GM20431 (cell line): Measurements from ENCODE around the gene NFIC.

Experiments used
- in situ Hi-C: fragments of 300-500 bp; cut with MseI, MboI; formaldehyde crosslinking; loops from one replicate; pipeline ENCODE4 v1.15.0; 2020; ENCODE audit warnings: low sequenced_read_pairs; ENCODE audit not compliant: unreplicated experiment

The NFIC gene

DNA sequence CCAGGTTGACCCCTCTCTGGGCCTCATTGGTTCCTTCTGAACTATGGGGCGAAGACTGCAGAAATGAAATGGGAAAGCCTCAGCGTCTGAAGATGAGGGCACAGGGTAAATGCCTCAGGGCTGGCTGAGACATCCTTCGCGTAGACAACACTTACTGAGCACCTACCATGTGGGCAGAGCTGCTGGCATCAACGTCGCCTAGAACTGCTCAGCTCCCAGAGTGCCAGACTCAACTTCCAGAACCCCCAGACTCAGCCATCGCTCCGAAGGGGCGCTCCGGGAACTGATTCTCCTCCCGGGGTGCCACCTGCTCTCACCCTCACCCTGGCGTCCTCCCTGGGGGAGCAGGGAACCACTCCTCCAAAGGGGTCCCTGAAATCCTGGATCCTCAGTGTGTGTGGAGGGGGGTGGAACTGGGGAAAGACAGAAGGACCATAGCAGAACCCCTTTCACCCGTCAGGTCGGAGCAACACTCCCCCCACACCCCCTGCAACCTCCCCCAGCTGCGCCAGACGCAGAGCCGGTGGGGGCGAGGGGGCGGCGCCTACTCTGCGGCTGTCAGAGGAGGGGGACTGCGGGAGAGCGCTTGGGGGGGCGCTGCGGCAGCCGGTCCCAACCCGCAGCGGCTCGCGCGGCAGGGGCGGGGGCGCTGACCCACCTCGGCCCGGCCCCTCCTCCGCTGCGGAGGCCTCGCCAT, 8.2 kb upstream of the NFIC start:
- in situ Hi-C loops, result no loop called here

DNA sequence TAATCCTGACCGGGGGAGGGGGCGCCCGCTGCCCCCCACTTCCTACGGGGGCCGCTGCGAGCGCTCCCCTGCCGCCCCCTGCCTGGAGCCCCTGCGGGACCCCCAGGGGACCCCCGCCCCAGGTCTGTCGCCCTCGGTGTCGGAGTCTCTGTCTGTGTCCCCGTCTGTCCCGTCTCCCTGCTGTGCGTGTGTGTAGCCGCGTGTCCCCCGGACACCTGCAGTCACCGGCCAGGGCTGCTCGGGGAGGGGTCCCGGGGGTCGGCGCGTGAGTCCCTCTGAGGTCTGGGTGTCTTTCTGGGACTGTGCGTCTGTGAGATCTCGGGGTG, 7.7 kb upstream of the NFIC start:
- in situ Hi-C loops, result no loop called here

DNA sequence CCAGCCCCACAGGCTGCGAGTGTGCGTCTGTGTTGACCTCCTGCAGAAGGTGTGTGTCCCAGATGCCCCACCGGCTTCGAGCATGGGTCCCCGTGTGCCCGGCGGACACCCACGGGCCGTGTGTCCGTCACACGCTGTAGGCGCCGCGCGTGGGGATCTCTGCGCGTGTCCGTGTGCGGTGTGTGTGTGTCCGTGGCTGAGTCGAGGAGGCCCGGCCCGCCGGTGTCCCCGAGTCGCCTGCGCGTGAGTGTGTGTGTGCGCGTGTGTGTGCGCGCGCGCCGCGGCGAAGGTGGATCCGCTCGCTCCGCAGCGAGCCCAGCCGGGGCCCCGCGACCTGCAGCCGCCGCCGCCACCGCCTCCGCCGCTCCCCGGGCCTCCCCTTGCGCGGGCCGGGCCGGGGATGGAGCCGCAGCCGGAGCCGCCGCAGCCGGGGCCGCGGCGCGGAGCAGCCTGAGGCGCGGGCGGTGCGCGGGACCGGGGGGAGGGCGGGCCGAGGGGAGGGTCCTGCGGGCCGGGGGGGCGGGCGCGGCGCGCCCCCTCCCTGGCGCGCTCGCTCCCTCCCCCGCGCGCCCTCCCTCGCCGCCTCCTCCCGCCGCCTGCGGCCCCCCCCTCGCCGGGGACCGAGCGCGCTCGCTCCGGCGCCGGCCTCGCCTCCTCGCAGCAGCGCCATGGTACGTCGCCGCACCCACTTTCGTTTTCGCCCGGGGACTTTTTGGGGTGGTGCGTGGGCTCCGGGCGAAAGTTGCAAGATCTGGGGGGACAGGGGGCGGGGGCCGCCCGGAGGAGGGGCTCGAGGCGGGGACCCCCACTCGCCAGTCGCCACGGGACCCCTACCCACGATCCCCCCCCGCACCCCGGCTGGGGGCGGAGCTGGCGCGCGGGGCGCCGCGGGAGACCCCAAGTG, 7.1 kb upstream of the NFIC start:
- in situ Hi-C loops, result no loop called here

DNA sequence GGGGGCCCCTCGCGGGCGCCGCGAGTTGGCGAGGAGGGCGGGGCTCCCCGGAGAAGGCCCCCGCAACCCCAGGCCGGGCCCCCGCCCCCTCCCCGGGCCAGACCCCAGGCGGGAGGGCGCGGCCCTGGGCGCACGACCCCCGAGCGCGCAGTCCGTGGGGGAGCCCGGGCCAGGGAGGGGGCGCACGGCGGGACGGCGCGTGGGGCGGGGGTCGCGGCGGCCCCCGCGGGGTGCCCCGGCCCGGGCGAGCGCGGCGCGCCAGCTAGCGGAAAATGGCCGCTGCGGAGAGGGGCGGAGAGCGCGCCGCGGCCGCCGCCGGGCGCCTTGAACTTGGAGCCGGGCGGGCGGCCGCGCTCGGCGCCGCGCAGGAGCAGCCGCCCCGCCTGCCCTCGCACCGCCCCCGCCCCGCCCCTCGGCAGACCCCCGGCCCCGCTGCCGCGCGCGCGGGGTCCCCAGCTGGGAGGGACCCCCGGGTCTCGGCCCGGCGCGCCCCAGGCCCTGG, 6.4 kb upstream of the NFIC start:
- in situ Hi-C loops, result no loop called here

DNA sequence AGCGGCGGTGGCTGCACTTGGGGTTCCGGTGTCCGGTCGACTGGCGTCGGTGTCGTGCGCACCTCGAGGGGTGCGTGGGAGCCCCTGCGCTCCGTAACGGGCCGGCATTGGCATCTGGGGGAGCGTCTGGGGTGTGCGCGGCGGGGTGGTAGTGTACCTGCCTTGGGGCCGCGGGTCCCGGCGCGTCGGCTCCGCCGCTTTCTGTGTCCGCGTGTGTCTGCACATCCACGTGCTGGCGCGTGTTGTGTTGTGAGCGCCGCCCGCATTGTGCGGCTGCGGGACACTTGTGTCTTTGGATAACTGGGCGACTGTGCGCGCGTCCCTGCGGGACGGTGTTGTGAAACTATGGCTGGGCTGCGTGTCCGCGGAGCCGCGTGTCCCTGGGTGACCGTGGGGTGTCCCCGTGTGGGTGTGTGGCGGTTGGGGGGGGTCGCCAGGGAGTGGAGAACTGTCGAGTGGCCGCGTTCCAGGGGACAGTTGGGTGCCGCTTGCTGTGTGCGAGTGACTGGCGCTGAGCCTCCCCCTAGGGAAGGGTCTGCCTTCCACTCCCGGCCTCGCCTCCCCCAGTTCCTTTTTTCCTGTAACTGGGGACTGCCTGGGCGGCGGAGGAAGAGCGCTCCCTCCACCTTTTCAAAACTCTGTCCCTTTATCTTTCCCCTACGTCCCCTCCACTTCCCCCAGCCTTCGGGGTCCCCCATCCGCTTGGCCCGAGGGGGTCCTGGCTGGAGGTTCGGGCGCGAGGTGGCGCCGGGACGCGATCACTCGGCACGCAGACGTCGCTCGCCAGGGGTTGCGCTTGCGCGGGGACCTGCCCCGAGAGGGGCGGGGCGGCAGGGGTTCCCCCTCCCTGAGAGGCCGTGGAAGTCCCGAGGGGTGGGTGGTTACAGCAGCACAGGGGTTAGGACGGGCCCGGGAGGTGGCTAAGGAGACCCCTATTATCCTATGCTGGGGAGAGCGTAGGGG, 5.7 kb upstream of the NFIC start:
- in situ Hi-C loops, result no loop called here

DNA sequence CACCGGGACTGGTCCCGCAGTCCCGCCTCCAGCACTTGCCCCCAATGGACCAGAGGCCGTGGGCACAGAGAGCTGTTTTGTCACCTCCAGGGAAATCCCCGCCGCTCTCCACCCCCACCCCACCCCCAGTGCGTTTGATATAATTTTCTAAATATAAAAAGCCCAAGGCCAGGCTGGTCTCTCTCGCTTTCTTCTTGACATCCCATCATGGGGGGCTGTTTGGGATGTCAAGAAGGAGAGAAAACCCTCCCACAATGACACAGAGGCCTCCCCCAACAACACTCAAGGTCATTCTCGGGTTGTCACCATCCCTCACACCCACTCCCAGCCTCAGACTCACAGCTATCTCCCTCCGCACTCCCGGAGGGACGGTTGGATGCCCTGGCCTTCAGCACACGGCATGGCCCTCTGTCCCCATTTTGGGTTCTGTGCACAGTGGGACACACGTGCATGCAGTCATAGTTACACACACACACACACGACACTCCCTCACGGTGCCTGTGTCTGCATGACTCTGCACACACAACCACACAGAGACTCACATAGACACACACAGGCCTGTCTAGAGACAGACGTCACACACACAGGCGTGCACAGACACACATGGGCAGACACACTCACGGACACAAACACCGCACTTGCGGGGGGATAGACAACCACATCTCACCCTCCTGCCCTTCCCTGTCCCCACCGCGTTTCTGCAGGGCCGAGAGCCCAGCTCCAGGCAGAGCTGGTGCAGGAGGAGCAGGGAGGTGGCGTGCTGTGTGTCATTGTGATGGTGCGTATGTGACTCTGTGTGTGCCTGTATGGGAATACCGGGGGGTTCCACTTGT, 4.8 kb upstream of the NFIC start:
- in situ Hi-C loops, result no loop called here

DNA sequence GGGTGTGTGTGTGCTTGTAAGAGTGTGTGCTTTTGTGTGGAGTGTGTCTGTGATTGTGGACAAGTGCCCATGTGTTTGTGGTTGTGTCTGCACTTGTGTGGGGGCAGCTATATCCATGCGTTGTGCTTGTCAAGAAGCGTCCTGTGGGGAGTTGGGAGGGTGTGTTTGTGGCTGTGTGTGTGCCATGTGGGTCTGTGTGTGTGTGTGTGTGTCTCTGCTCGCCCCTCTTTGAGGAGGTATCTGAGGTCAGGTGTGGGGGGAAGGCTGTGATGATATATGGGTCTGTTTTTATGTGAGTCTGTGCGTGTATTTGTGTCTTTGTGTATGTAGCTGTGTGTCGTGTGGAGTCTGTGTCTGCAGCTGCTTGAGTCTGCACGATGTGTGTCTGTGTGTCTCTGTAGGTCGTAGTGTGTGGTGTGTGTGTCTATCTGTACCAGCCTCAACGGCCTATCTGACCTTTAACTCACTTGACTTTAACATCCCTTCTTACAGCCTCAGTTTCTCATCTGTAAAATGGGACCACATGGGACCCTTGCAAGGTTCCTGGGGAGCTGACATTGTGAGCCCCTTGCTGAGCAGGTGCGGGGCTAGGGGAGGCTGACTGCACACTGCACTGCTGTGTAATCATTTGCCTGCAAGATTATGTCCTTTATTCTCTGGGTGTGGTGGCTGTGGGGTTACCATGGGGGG, 4.0 kb upstream of the NFIC start:
- in situ Hi-C loops, result no loop called here

DNA sequence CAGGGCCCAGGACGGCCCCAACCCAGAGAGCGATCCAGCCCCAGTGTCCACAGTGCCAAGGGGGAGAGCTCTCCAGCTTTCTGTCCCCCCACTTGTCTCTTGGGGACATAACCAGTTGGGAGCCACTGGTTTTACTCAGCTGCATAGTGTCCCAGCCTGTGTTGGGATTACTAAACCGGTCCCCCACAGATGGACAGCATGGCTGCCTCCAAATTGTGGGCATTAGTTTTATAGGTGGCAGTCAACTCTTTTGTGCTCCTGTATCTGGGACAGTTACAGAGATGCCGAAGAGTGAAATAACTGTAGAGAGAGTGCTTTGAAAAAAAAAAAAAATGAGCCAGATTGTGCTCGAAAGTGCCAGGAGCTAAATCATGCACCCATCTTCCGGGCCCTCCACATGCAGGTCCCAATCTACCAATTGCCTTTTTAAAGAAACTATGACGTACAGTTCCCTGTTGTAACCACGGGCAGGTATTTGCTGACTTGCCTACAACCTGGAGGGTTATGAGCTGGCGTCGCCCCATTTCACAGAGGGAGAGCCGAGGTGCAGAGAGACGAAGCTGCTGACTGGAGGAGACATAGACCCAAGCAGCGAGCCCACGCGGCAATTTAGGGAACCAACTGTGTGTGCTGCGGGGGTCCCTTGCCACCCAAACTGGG, 2.4 kb upstream of the NFIC start:
- in situ Hi-C loops, result no loop called here

DNA sequence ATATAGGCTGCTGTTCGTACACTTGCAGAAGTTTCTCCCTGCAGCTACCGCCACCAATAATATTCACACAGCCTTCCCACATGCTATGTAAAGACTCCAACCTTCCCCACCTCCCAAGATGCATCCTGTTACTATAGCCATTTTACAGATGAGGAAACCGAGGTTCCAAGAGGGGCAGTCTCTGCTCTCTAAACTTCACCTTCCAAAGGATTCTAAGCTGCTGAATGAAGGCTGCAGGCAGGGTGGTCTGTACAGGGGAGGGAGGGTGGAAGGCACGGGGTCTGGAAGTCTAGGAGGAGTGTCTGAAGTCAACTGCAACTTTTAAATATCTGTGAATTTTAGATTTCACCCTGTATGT, 1.9 kb upstream of the NFIC start:
- in situ Hi-C loops, result no loop called here

DNA sequence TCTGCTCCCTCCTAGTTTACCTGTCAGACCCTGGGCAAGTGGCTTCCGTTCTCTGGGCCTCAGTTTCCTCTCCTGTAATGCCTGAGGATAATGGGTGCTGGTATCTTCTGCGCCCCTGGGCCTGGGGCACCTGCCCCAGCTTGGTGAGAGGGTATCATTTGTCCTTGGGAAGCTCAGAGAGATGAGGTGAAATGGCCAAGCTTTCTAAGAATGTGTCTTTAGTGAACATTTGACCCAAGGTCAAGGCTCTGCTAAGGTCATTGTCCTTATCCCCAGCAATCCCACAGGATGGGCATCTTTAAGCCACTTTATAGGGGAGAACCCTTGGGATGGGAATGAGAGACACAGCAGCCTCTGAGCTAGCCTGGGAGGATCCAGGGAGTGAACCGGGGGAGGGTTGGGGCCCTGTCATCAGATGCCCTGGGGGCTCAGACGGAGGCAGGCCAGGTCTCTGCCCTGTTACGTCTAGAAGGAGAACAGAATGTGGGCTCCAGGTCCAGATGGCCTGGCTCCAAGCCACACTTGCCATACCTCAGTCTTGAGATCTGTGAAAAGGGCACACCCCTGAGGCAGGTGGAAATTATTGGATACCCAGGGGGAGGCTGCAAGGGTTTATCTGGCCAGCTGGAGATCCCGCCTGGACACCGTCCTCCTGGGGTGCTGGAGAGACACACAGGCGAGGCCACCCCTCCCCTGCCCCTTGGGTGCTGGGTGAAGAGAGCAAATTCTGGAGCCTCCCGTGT, 1.1 kb upstream of the NFIC start:
- in situ Hi-C loops, result no loop called here

DNA sequence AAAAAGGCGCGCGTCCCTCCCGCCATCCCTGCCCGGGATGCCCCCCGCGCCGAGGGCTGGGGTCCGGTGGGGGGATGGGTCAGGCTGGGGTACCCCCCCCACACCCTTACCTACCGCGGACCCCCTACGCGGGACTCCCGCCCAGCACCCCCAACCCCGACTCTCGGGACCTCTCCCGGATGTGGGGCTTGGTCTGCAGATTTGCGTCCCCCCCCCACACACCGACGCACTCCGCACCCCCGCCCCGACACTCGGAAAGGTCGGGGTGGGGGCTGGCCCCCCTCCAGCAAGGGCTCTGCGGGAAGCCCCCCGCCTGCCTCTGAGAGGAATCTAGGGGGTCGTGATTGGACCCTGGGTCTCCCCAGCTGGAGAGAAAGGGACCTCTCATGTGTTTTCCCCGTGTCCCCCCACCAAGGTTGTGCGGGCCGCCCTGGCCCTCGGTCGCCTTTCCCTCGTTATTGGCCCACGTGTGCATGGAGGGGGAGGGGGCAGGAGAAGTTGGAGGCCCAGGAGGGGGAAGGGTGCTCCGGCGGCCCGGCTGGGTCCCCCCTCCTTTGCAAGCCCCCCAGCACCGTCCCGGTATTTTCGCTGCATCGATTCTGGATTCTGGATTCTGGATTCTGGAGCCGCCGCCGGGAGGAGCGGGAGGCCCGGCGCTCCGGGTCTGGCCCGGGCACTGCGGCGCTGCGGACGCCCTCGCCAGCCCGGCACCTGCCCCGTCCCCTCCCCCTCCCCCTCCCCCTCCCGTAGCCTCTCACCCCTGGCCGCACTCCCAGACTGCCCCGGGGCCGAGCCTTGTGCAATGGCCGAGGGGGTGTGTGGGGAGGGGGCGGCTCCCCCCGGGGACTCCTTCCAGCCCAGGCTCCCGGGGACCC, 607 bp downstream of the NFIC start:
- in situ Hi-C loops, result no loop called here

DNA sequence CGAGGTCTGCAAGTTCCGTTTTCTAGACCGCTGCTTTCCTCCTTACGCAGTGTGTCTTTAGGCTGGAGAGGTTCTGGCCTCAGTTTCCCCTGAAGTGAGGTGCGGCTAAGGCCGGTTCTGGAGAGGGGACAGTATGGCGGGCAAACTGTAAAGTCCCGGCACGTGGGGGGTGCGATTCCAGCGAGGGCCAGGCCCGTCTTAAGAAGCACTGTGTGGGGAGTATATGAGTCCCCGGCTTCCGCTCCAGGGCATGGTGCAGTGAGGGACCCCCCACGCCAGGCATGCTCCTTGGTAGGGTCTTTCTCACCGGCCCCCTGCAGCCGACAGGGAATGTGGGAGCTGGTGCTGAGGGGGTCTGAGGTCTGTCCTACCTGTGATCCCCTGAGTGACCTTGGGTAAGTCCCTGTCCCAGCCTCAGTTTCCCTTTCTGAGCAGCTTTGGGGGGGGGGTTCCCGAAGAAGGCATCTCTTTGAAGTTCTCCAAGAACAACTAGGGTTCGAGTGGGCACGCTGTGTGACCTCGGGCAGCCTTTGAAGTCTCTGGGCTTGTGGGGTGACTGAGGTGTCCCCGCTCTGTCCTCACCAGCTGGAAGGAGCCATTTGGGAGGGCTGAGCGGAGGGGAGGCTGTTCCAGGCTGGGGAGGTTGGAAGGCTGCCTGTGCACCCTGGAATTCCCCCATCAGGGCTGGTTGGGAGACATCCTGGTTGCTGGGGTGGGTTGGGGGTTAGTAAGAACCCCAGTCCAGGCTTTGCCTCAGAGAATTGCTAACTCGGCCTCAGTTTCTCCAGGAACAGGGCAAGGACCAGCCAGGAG, 1.5 kb downstream of the NFIC start:
- in situ Hi-C loops, result no loop called here

DNA sequence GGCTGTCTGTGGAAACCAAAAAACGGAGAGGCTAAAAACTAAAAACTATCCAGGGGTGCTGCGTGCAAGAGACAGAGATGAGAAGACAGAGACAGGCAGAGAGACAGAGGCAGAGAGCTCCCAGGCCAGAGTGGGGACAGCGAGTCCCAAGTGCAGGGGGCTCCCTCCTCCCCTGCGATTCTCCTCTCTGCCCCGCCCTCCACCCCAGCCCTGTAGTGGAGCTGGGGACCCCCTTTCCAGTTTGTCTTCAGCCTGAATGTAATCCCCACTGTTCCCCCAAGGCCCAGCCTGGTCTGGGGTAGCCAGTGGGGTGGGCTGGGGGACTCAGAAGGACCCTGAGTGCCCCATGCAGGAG, 2.0 kb downstream of the NFIC start:
- in situ Hi-C loops, result no loop called here

DNA sequence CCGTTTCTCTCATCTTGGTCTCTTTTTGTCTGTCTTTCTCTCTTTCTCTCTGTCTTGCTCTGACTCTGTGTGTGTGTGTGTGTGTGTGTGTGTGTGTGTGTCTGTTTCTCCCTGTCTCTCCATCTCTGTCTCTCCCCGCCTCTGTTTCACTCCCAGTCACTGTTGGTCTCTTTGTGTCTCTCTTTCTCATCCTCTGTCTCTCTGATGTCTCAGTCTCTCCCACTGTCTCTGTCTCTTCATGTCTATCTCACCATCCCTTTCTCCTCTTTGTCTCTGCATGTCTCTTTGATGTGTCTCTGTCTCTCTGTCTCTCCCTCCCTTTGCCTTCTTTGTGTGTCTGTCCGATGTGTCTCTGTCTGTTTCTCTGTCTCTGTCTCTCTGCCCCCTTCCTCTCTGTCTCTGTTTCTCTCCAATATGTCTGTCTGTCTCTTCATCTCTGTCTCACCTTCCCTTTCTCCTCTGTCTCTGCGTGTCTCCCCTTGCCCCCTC, 2.5 kb downstream of the NFIC start:
- in situ Hi-C loops, result no loop called here

DNA sequence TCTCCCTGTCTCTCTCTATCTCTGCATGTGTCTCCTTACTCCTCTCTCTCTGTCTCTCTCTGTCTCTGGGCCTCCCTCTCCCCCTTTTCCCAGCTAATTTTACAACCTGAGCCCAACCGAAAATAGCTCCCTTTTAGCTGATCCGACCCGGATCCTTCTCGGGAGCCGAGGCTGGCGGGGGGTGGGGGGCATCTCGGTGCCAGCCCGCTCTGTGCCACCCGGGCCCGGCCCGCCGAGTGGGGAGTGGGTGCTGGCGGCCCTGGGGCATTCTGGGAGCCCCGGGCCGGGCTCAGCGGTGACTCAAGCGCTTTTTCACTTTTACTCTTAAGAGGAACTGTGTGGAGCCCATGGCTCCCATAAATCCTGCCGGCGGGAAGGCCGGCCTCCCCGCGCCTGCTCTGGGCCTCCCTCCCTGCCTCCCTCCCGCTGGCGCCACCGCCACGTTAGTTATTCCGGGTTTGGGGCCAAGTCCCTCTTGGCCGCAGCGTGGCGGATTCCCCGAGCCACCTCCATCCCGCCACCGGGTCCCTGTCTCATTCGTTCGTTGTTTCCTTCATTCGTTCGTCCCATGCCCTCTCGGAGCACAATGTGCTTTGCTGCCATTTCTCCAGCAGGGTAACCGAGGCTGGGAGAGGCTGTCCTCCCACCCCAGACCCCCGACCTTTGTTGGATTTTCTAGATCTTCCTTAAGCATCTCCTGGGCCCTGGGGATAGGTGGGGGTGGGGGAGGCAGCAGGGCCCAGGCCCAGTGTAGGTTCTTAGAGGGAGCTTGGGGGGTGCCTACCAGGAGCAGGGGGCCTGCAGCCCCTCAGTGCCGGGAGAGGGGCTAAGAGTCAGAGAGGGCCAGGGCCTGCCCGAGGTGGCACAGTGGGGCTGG, 3.2 kb downstream of the NFIC start:
- in situ Hi-C loops, result no loop called here
